ENCODE results near the gene ITIH1. TPM values are rescaled to one million over a fixed set of nuclear protein-coding genes. Genes with fewer than 3 reads are reported as not detected.

The ITIH1 gene
- total RNA-seq, 3 donors from 2014 or later = 0.32 to 0.33 TPM; not detected in 1

DNA sequence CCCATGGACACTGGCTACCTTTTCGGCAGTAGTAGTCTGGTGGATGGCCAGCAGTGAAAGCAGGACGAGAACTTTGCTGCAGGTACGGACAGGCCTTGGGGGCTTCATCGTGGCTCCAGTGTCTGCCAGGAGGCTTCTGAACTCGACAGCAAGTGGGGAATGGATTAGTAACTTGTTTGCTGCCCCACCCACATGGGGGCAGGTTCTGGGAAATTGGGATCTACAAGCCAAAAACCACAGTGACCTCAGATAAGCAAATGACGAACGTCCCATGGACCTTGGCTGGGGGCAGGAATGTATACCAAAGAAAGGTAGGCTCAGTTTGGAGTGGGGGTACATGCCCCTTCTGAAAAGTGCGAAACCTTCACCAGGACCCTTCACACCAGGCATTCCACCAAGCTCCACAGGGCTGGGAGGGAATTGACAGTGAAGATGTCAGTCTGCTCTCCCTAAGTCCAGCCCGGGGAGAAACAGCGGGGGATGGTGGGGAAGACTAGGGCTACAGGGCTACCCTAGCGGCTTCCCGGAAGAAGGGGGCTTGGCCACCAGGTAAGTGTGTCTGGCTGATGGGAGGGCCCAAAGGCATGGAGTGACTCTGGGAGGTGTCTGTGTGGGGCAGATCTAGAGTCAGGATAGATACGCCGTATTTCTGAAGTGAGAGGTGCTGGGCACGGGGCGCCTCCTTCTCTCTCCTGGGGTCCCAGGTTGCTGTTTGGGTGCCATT is 53.3 kb downstream of the ITIH1 start, which contains the start of gene ITIH4:
TSS of gene ITIH4 (minus strand) at position 138 of the 724 bp plus-strand sequence. CDS start at position 108, 30 bp downstream.
- no peak within 1 kb of the TSS for H3K4me3 ChIP-seq
- H3K9me3 ChIP-seq = no peaks in the 10 kb centered on the region
- H3K36me3 ChIP-seq = no peaks in the 10 kb centered on the region
- TF ChIP-seq POLR2A (IDR thresholded peaks at IDR 0.05) (no peak), POLR2AphosphoS5 (IDR thresholded peaks at IDR 0.05) (no peak)
- TF ChIP-seq, protein P1, sequence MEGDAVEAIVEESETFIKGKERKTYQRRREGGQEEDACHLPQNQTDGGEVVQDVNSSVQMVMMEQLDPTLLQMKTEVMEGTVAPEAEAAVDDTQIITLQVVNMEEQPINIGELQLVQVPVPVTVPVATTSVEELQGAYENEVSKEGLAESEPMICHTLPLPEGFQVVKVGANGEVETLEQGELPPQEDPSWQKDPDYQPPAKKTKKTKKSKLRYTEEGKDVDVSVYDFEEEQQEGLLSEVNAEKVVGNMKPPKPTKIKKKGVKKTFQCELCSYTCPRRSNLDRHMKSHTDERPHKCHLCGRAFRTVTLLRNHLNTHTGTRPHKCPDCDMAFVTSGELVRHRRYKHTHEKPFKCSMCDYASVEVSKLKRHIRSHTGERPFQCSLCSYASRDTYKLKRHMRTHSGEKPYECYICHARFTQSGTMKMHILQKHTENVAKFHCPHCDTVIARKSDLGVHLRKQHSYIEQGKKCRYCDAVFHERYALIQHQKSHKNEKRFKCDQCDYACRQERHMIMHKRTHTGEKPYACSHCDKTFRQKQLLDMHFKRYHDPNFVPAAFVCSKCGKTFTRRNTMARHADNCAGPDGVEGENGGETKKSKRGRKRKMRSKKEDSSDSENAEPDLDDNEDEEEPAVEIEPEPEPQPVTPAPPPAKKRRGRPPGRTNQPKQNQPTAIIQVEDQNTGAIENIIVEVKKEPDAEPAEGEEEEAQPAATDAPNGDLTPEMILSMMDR (IDR thresholded peaks at IDR 0.05) = no peak
- peak within 1 kb of the TSS in 1 of 2 donors; percentile 75 for H3K27ac ChIP-seq
- DNase-seq (ENCODE audit: low spot score in 2 of 2) = no peak
- peaks cover 0 to 5% of the 10 kb centered on the region in 2 donors for H3K4me1 ChIP-seq
- intact Hi-C loops (cut with DNase I; ENCODE audit: low total_unique reads) = no loop called here
- no peaks in the 10 kb centered on the region for H3K27me3 ChIP-seq

DNA sequence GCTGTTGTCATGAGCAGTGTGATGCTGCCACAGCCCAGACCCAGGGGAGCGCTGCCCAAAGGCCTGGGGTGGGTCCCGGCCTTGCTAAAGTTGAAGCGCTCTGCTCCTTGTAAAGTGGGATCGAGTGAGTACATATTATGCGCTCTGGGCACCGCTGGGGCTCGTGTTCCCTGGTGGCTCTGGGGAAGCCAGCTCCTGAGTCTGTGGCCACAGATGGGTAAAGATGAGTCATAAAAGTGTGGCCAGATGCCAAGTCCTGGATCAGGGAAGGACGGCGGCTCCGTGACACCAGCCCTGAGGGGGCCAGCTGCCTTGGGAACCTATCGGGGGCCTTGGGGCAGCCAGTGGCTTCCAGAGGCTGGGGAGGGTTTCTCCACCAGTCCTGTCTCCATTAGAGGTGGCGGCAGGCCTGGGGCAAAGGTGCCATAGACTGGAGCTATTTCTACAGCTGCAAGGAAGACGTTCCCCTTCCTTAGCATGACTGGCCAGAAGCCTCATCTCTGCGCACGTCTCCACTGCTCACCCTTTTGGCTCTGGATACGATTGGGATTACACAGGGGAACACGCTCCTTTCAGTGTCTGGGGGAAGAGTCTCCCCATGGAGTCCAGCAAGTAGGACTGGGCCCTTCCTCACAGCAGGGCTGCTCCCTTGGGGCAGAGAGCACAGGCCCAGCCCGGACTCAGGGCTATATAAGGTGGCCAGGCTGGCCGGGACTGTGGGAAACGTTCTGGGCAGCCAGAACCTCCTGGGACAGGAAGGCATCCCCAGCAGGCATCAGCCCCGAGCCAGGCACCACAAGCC is 54.3 kb downstream of the ITIH1 start:
- no peaks in the 10 kb centered on the region for H3K36me3 ChIP-seq
- peak overlapping the region in 1 of 3 donors; percentile 33 for H3K4me3 ChIP-seq
- H3K9me3 ChIP-seq = no peaks in the 10 kb centered on the region
- H3K4me1 ChIP-seq = peaks cover 0 to 5% of the 10 kb centered on the region in 2 donors
- TF ChIP-seq POLR2AphosphoS5 (IDR thresholded peaks at IDR 0.05) = no peak
- TF ChIP-seq, protein P1 (IDR thresholded peaks at IDR 0.05) = peak in 1 of 3 donors; percentile 4
- DNase-seq (ENCODE audit: low spot score in 2 of 2) = peak; percentile 37 to 73
- no peaks in the 10 kb centered on the region for H3K27me3 ChIP-seq
- intact Hi-C loops (cut with DNase I; ENCODE audit: low total_unique reads) = no loop called here
- peak overlapping the region; percentile 45 to 75 for H3K27ac ChIP-seq

DNA sequence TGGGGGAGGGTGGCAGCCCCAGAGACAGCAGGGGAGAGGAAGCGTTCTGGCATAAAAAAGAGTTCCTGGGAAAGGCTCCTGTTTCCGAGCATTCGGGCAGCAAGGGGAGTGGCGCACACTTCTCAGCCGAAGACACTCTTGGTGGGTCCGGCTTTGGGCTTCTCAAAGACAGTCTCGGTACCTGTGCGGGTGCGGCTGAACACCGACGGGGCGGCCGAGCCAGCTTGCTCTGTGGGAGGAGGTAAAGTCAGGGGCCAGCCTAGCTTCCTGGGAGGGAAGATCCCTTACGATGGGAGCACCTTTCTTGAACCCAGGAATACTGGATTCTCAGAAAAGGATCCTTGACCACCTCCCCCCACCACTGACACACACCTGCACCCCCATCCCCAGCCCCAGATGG is 55.8 kb downstream of the ITIH1 start:
- H3K4me3 ChIP-seq = no peak overlapping the region
- intact Hi-C loops (cut with DNase I; ENCODE audit: low total_unique reads) = no loop called here
- TF ChIP-seq, protein P1 (IDR thresholded peaks at IDR 0.05) = no peak
- TF ChIP-seq POLR2AphosphoS5 (IDR thresholded peaks at IDR 0.05) = no peak
- no peak for TF ChIP-seq POLR2A (IDR thresholded peaks at IDR 0.05)
- H3K27me3 ChIP-seq = no peaks in the 10 kb centered on the region
- H3K4me1 ChIP-seq = peaks cover 0 to 5% of the 10 kb centered on the region in 2 donors
- H3K36me3 ChIP-seq = no peaks in the 10 kb centered on the region
- DNase-seq (ENCODE audit: low spot score in 2 of 2) = no peak
- peak overlapping the region in 1 of 2 donors; percentile 9 for H3K27ac ChIP-seq
- no peaks in the 10 kb centered on the region for H3K9me3 ChIP-seq

DNA sequence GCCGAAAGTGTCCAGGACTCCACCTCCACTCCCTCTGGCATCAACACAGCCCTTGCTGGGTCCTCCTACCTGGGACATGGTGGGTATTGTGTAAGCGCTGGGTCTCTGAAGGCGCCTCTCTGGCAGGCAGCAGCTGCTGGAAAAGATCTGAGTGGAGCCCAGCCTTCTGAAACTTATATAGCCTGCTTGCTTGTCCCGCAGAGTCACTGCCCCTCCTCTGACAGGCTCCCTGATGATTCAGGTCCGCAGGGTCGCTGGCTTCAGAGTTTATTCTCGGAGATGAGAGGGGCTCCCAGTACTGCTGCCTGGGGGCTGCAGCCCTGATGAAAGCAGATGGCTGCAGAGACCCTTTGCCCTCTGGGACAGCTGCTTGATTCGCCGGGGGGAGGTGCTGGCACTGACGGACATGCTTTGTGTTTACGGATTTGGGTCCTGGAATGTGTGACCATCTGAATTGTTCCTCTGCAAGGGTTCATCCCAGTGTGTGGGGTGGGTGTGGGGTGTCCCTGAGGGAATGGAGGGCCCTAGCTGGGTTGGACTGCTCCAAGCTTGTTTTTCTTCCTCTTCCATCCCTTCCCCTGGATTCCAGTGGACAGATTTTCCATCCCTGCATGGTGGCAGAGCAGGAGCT is 57.6 kb downstream of the ITIH1 start, which contains the start of gene MUSTN1:
TSS of gene MUSTN1 (minus strand) at position 149 of the 631 bp plus-strand sequence. CDS start at position 78, 71 bp downstream.
- Histone ChIP-seq H3K36me3 (no peaks in the 10 kb centered on the region), H3K4me3 (peak within 1 kb of the TSS in 2 of 3 donors; percentile 22 to 28)
- intact Hi-C loops (cut with DNase I; ENCODE audit: low total_unique reads) = no loop called here

More for the DNA sequence above, 57.6 kb downstream of the ITIH1 start, which contains the start of gene MUSTN1:
- peak within 1 kb of the TSS in 1 of 2 donors; percentile 55 for H3K27ac ChIP-seq
- no peaks in the 10 kb centered on the region for H3K9me3 ChIP-seq
- DNase-seq (ENCODE audit: low spot score in 2 of 2) = peak in 1 of 2 donors; percentile 26
- TF ChIP-seq POLR2AphosphoS5 (IDR thresholded peaks at IDR 0.05) = no peak
- no peak for TF ChIP-seq POLR2A (IDR thresholded peaks at IDR 0.05)
- TF ChIP-seq, protein P1 (IDR thresholded peaks at IDR 0.05) = no peak
- peaks cover 0 to 5% of the 10 kb centered on the region in 2 donors for H3K4me1 ChIP-seq
- H3K27me3 ChIP-seq = no peaks in the 10 kb centered on the region
